ENCODE results near the gene TMEM127.
A peak's percentile ranks its signal among the peaks of the same experiment; 100 is the strongest.
"Not testable (repeated sequence)": the region's sequence is repeated elsewhere in the genome, so short reads cannot be mapped to it uniquely, and the experiment has no call there.

TMEM127 gene

DNA sequence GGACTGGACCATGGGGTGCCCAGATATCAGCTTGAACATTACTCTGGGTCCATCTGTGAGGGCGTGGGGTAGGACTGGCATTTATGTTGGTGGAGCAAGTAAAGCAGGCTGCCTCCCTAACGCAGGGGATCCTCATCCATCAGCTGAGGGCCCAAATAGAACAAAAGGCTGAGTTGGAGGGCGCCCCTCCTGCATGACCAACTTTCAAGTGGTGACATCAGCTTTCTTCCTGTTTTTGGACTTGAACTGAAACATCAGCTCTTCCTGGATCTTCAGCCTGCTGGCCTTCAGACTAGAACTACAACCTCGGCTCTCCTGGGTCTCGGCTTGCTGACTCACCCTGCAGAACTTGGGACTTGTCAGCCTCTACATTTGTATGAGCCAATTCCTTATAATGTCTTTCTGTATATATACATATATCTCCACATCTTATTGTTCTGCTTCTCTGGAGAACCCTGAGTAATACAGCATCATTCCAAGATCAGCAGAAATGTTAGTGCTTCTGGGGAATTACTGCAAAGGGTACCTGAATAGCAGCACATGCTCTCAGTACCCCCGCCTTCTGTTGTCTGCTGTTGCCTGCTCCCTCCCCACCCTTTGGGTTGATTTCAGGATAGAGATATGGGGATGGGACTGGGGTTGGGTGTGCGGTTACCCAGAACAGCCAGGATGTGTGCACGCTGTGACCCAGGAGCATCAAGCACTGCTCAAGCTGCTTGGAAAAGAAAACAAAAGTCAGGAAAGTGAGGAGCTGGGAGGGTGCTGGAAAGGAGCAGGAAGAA lies 20.0 kb downstream of the TMEM127 start:
- intact Hi-C loops (cut with DNase I) = no loop called here
- DNase-seq = no peak

DNA sequence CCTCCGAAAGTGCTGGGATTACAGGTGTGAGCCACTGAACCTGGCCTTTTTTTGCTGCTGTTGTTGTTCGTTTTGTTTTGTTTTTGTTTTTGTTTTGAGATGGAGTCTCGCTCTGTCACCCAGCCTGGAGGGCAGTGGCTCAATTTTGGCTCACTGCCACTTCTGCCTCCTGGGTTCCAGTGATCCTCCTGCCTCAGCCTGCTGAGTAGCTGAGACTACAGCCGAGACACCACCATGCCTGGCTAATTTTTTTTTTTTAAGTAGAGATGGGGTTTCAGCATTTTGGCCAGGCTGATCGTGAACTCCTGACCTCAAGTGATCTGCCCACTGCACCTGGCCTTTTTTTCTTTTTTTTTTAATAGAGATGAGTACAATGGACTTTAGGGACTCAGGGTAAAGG lies 22.0 kb downstream of the TMEM127 start:
- intact Hi-C loops (cut with DNase I) = no loop called here
- no peak for DNase-seq

- peak in 2 of 10 donors; percentile 33 to 90 for DNase-seq
Observed at GRCh38 chr2:96241900-96242611, 23.7 kb downstream of the TMEM127 start.

DNA sequence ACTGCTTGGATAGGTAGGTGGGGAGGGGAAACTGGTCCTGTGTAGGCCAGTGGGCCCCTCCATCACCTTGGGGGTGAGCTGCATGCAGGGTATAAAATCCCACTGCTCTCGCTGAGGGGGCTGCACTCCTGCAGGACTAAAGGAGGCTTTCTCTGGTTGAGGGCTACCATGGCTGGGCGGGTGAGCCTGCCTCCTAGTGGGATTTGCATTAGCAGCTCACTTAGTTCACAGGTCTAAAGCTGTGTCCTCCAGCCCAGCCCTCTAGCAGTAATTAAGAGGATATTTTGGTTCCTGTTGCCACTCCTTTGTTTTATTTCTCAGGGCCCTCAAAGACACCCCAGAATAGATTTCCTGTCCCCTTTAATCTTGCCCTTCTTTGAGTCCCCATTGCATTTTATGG lies 24.6 kb downstream of the TMEM127 start:
- no peak for DNase-seq
- intact Hi-C loops (cut with DNase I) = no loop called here

More at GRCh38 chr2:96241900-96242611, 23.7 kb downstream of the TMEM127 start:
- intact Hi-C loops (cut with DNase I) = no loop called here

DNA sequence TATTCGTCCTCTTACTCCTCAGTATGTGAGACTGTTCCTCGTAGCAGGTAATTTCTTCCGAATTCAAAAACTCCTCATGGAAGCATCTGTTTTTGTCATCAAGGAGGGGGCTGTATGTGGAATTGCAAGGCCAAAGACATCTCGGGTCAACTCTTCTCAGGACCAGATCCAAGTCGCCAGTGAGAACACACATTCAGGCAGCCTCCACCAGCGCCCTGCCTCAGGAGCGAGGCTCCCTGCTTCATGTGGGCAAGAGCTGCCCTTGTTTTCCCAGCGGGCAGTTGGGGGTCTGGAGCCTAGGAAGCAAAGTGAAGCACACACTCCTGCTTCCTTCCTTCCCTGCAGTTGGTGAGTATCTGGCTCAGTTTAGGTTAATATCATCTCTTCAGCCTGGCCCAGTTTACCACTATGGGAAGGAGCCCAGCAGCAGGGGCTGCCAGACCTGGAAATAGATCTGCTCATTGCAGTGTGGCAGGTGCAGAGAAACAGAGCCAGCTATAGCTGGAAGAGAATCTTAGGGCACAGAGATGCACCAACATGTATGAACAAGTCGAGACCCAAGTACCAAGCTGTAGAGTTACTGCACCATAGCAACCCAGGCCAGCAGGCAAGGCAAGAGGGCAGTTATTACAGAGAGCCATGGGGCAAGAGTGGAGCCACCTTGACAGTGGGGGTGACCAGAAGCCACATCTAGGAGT lies 25.3 kb downstream of the TMEM127 start:
- DNase-seq = no peak
- intact Hi-C loops (cut with DNase I) = no loop called here

- DNase-seq = no peak
- intact Hi-C loops (cut with DNase I) = no loop called here
Observed at GRCh38 chr2:96239745-96240264, 26.0 kb downstream of the TMEM127 start.

GRCh38 chr2:96239091-96239490 lies 26.7 kb downstream of the TMEM127 start:
- intact Hi-C loops (cut with DNase I) = no loop called here
- DNase-seq = no peak

- intact Hi-C loops (cut with DNase I) = no loop called here
- DNase-seq = no peak
Observed at GRCh38 chr2:96238266-96238665, 27.5 kb downstream of the TMEM127 start.

DNA sequence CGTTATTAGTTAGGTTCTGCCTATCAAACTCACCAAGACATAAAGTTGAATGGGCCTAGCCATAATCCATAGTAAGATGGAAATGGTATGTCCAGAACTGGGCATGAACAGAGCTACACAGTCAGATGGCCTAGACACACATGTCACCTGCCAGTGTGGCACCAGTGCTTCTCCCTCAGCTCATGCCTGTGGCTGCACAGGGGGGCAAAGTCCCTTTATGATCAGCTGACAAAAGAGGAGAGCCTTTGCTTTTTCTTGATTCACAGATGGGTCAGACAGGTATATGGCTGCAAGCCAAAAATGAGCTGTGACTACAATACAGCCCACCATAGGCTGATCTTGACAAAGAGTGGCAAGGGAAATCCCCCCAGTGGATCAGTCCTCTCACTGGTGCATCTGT lies 28.9 kb downstream of the TMEM127 start:
- intact Hi-C loops (cut with DNase I) = no loop called here
- no peak for DNase-seq

- DNase-seq = no peak
Observed at GRCh38 chr2:96233880-96234316, 31.9 kb downstream of the TMEM127 start.

GRCh38 chr2:96233436-96233835 lies 32.4 kb downstream of the TMEM127 start:
- intact Hi-C loops (cut with DNase I) = no loop called here
- no peak for DNase-seq

More at GRCh38 chr2:96233880-96234316, 31.9 kb downstream of the TMEM127 start:
- intact Hi-C loops (cut with DNase I) = no loop called here

- no peak for DNase-seq
- intact Hi-C loops (cut with DNase I) = no loop called here
Observed at GRCh38 chr2:96231316-96231715, 34.5 kb downstream of the TMEM127 start.

GRCh38 chr2:96225016-96225533 lies 40.7 kb downstream of the TMEM127 start:
- intact Hi-C loops (cut with DNase I) = no loop called here
- DNase-seq = no peak

DNA sequence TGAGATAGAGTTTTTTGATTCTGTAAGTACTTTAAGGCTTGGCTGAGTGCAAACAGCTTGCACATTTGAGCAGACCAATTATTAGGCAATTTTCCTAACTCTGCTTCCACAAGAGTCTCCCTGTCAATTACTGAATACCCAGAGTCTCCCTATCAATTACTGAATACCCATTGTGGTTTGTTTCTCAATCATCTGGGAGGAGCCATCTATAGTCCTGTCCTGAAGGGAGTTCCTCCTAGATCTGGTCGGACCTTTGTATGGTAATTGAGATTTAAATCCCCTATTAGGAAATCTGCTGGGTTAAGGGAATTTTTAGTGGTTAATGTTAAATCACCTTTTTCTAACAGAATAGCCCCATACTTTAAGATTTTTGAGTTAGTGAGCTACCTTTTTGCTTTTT lies 44.7 kb downstream of the TMEM127 start:
- DNase-seq; intact Hi-C loops (cut with DNase I): not testable (repeated sequence)

DNA sequence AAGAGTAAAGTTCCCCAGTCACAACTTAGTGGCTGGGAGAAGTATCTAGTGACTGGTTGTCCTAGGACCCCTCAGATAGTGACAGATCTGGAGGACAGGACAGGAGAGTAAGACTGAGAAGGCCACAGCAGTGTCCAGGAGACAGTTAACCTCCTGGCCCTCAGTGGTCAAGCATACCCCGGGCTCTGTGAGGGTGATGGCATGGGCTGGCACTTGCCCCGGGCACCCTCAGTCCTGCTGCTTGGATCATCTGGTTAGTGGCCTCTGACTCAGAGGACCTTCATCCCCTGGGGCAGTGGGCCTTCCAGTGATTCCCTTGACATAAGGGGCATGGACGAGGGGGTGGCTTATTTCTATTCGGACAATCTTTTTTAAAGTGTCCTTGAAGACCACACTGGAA lies 45.8 kb downstream of the TMEM127 start:
- DNase-seq; intact Hi-C loops (cut with DNase I): not testable (repeated sequence)

- intact Hi-C loops (cut with DNase I) = no loop called here
Observed at GRCh38 chr2:96218508-96219131, 47.2 kb downstream of the TMEM127 start.

GRCh38 chr2:96214554-96214953 lies 51.2 kb downstream of the TMEM127 start:
- intact Hi-C loops (cut with DNase I) = no loop called here
- no peak for DNase-seq

More at GRCh38 chr2:96218508-96219131, 47.2 kb downstream of the TMEM127 start:
- no peak for DNase-seq

DNA sequence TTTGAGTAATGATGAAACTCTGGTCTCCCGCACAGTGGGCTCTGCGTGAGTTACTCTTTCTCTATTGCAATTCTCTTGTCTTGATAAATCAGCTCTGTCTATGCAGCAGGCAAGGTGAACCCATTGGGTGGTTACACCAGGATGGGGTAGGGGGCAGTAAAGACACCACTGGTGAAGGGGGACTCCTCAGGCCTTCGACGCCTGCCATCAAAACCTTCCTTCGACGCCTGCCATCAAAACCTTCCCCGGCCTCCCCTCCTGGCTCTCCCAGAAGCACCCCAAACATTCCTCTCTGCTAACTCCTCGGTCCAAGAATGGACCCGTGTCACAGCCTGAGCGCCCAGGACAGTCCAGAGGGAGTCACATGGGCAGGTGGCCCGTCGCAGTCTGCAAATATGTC lies 52.4 kb downstream of the TMEM127 start:
- intact Hi-C loops (cut with DNase I) = no loop called here
- DNase-seq = no peak

- intact Hi-C loops (cut with DNase I) = no loop called here
- DNase-seq = no peak
Observed at GRCh38 chr2:96212339-96212738, 53.5 kb downstream of the TMEM127 start.

- DNase-seq = no peak
- intact Hi-C loops (cut with DNase I) = loop anchor here (2.0 to 5.0 kb wide), 2 partner anchors 57 to 62 kb away; partner anchors contain the start of genes CIAO1 and DUSP2
Observed at GRCh38 chr2:96209729-96210085, 56.1 kb downstream of the TMEM127 start.
